Activated T-cell treated with anti-CD3 and anti-CD28 coated beads, Interleukin-2, amount 50 U/mL, for 72 hours (primary cell): ENCODE data around the gene SCUBE2. TPM values are rescaled to one million over a fixed set of nuclear protein-coding genes. Genes with fewer than 3 reads are reported as not detected.

ENCODE experiments used
- ATAC-seq, 2 donors: fragments of 150-1000 bp; cut with Tn5 transposase; replicated peaks in 1 of 2; 2 replicates each; pipeline ENCODE4 v1.10.0; 2021; ENCODE audit warnings: moderate library complexity in 2 of 2, mild to moderate bottlenecking in 1 of 2
- DNase-seq, 2 donors: peaks; one replicate each; pipeline ENCODE4 v3.0.0; 2021 to 2022; ENCODE audit warnings: mixed read lengths in 1 of 2
- H3K27ac Mint-ChIP-seq: one replicate; pipeline ENCODE4 v1.8.0; 2022; ENCODE audit warnings: mild to moderate bottlenecking, moderate library complexity, mixed read lengths
- H3K27me3 Mint-ChIP-seq: one replicate; pipeline ENCODE4 v1.8.0; 2022; ENCODE audit warnings: low read depth, mixed read lengths
- H3K36me3 Mint-ChIP-seq, 2 donors: one replicate each; pipeline ENCODE4 v1.8.0; 2022; ENCODE audit warnings: mixed read lengths in 2 of 2, mild to moderate bottlenecking in 1 of 2; ENCODE audit not compliant: insufficient read depth in 2 of 2
- H3K4me1 Mint-ChIP-seq: one replicate; pipeline ENCODE4 v1.8.0; 2022; ENCODE audit warnings: low read depth, mixed read lengths
- H3K4me3 Mint-ChIP-seq, 2 donors: one replicate each; pipeline ENCODE4 v1.8.0; 2022; ENCODE audit warnings: mild to moderate bottlenecking in 2 of 2, mixed read lengths in 2 of 2, moderate library complexity in 2 of 2
- H3K9me3 Mint-ChIP-seq, 2 donors: one replicate each; pipeline ENCODE4 v1.8.0; 2022; ENCODE audit warnings: mixed read lengths in 2 of 2
- total RNA-seq, 2 donors: library from RNA; stranded (reverse); gene quantifications; one replicate each; pipeline ENCODE4 v1.2.3, GENCODE V29; 2022

SCUBE2 gene
- total RNA-seq, 2 donors from 2014 or later: 0.37 TPM; not detected in 1

GRCh38 chr11:9039198-9039597 lies 52.2 kb downstream of the SCUBE2 start:
- Mint-ChIP-seq H3K36me3 (no peaks in the 10 kb centered on the region), H3K27ac (no peak overlapping the region), H3K27me3 (peaks cover 24% of the 10 kb centered on the region), H3K4me3 (no peak overlapping the region), H3K4me1 (peaks cover 6% of the 10 kb centered on the region), H3K9me3 (no peaks in the 10 kb centered on the region)
- no peak for ATAC-seq
- DNase-seq: no peak

DNA sequence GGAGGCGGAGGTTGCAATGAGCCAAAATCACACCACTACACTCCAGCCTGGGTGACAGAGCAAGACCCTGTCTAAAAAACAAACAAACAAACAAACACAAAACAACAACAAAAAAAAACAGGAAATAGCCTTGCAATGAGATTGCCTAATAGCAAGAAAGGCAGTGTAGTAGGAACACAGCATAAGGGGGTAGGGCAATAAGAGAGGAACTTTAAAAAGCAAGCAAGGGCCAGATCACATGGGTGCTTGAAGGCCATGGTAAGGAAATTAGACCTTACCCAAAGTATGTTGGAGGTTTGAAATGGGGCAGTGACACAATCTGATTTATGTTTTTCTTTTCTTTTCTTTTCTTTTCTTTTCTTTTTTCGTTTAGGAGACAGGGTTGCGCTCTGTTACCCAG lies 52.9 kb downstream of the SCUBE2 start:
- Mint-ChIP-seq H3K36me3 (no peaks in the 10 kb centered on the region), H3K4me1 (peaks cover 6% of the 10 kb centered on the region), H3K4me3 (no peak overlapping the region), H3K27ac (no peak overlapping the region), H3K27me3 (peaks cover 24% of the 10 kb centered on the region), H3K9me3 (no peaks in the 10 kb centered on the region)
- ATAC-seq (no peak), DNase-seq (no peak)

DNA sequence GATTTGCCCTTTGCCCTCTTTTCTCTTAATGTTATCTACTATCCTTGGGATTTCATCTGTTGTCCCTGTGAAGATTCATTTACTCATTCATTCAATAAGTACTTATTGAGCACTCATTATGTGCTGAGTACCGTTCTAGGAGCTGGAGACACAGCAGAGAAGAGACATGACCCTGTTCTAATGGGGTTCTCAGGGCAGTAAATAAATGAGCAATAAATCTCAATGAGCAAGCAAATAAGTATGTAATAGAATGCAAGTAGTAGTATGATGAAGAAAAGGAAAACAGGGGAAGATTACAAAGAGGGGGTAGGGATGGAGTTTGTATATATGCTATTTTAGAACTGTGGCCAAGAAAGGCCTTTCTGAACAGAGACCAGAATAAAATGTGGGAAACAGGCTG lies 53.4 kb downstream of the SCUBE2 start:
- H3K27ac Mint-ChIP-seq: no peak overlapping the region
- ATAC-seq (no peak), DNase-seq (no peak)
- H3K4me3 Mint-ChIP-seq: no peak overlapping the region
- H3K4me1 Mint-ChIP-seq: peaks cover 6% of the 10 kb centered on the region
- no peaks in the 10 kb centered on the region for H3K36me3 Mint-ChIP-seq
- H3K9me3 Mint-ChIP-seq: no peaks in the 10 kb centered on the region
- peaks cover 25% of the 10 kb centered on the region for H3K27me3 Mint-ChIP-seq

DNA sequence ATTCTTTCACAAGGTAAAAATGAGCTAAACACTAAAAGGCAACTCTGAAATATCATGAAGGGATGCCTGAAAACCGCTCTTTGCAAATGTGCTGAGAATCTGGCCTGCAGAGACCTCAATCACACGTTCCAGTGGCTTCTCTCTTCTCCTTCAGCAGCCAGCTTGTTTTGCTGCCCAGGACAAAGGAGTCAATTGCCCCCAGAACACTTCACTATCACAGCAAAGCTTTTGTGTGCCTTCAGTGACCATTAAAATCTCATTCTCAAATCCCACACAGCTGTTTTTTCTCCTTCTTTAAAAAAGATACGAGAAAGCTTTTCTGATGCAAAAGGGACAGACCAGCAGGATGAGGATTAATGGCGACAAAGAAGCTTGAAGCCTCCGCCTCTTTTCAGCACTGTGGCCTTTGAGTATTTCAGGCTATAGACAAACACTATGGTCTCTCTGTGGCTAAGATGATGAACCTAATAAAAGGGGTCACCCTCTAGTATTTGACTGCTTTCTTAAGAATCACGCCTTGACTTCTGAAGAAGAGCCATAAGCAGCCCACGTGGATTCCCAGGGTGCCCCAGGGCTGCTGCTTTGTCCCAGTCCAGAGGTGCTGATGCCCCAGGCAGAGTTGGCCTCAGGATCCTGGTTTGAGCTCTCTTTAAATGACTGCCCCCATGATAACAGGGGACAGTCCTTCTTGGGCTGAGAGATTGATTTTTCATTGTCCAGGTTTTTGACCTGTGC lies 54.2 kb downstream of the SCUBE2 start:
- ATAC-seq (no peak), DNase-seq (no peak)
- H3K36me3 Mint-ChIP-seq: no peaks in the 10 kb centered on the region
- H3K27ac Mint-ChIP-seq: no peak overlapping the region
- peaks cover 6% of the 10 kb centered on the region for H3K4me1 Mint-ChIP-seq
- H3K9me3 Mint-ChIP-seq: no peaks in the 10 kb centered on the region
- peaks cover 29% of the 10 kb centered on the region for H3K27me3 Mint-ChIP-seq
- no peak overlapping the region for H3K4me3 Mint-ChIP-seq

- Mint-ChIP-seq H3K27ac (no peak overlapping the region), H3K4me1 (no peaks in the 10 kb centered on the region), H3K36me3 (no peaks in the 10 kb centered on the region), H3K4me3 (no peak overlapping the region), H3K9me3 (no peaks in the 10 kb centered on the region), H3K27me3 (peaks cover 14% of the 10 kb centered on the region)
- no peak for ATAC-seq
- DNase-seq: no peak
Measured at GRCh38 chr11:9030601-9031000, 60.8 kb downstream of the SCUBE2 start.

DNA sequence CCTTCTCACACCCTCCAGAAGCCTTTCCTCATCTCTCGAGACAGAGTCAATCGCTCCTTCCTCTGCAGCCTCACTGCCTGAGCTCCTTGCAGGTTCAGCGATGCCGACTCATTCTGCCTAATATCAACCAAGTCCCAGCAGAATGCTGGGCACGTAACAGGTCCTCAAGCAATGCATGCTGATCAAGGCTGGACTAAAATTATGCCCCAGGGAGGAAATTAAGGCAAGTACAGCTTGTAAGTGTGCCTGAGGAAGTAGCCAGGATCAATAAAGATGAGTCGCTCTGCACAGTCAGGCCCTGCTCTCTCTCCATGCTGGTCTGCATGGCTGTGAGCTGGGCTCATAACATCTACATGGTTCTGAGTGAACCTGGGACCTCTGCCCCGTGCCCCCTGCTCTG lies 62.0 kb downstream of the SCUBE2 start:
- H3K4me1 Mint-ChIP-seq: no peaks in the 10 kb centered on the region

DNA sequence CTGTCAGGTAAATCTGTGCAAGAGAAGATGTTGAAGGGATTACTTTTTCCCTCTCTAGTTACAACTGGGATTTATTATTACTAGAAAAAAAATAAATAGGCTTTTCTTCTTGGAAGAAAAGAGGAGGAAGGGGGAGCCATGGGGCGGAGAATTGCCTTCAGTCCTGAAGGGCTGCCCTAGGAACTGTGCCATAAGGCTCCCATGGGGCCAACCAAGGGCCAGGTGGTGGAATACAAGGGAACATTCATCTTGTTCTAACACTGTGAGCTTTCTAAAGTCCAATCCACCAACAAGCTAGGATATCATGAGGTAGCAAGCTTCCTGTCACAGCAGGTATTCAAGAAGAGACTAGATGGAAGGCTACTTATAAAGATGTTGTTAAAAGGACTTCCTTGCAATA lies 62.8 kb downstream of the SCUBE2 start:
- H3K27me3 Mint-ChIP-seq: peaks cover 14% of the 10 kb centered on the region
- no peaks in the 10 kb centered on the region for H3K36me3 Mint-ChIP-seq
- ATAC-seq: no peak
- H3K27ac Mint-ChIP-seq: no peak overlapping the region
- no peak for DNase-seq
- H3K4me3 Mint-ChIP-seq: no peak overlapping the region
- H3K9me3 Mint-ChIP-seq: no peaks in the 10 kb centered on the region
- H3K4me1 Mint-ChIP-seq: no peaks in the 10 kb centered on the region

More for the DNA sequence above, 62.0 kb downstream of the SCUBE2 start:
- Mint-ChIP-seq H3K4me3 (no peak overlapping the region), H3K27me3 (peaks cover 14% of the 10 kb centered on the region), H3K36me3 (no peaks in the 10 kb centered on the region), H3K27ac (no peak overlapping the region), H3K9me3 (no peaks in the 10 kb centered on the region)
- ATAC-seq (no peak), DNase-seq (no peak)

DNA sequence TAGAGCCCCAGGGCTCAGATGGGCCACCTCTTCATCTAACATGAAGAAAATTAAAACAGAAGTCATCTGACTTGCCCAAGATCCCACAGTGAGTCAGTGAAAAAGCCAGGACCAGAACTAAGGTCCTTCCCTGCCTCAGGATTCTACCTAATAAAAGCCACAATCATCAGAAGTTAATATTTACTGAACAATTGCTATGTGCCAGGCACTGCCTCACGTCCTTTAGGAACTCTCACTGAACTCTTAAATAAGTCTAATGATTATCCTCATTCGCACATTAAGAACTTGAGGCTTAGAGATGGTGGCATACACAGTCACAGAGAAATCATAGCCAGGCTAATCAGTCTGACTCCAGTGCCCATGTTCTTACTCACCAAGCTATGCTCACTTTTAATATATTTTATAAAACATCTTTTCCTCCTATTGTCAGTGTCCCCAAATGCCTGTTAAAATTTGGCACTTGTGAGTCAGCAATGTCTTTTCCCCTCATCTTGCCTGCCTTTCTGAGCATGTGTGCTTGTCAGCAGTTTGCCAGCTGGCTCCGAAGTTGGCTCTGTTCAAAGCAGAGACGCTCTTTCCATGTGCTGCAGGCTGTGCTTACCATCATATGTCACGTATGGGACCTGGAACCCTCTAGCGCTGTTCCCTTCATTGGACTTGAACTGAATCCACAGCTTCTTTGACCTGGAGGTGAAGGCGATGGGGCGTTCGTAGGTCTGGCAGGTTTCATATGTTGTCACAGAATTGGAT lies 66.1 kb downstream of the SCUBE2 start:
- Mint-ChIP-seq H3K9me3 (no peaks in the 10 kb centered on the region), H3K4me3 (no peak overlapping the region), H3K27me3 (peaks cover 23% of the 10 kb centered on the region), H3K36me3 (no peaks in the 10 kb centered on the region), H3K27ac (no peak overlapping the region), H3K4me1 (no peaks in the 10 kb centered on the region)
- no peak for DNase-seq
- ATAC-seq: no peak

DNA sequence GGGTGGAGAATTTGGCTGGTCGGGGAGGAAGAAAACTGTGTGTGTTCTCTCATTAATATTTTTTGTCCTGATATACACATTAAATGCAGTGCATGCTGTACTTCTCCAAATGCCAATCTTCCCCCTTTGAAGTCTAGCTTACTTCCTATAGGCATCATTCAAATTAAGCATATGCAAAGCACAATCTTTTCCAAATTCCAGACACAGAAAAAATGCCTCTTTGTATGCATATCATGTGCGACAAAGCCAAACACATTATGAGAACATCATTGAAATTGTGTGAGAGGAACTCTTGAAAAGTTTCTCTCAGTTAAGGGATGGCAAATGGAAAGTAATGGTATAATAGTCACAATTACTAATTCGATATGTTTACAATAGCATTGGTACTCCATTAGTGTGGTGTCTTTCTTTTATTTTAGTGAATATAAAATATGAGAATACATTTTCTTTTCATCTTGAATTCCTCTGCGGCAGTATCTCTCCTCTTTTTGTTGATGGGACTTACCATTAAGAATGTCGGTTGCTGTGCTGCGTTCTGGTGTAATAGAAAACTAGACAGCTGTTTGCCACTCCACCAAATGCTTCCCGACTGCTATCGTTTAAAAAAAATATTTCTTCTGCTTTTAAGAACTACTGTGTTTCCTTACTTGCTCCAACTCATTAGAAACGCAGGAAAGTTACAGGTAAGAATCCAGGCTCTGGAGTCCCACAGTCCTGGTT lies 68.3 kb downstream of the SCUBE2 start:
- Mint-ChIP-seq H3K9me3 (no peaks in the 10 kb centered on the region), H3K36me3 (no peaks in the 10 kb centered on the region), H3K27me3 (peaks cover 19% of the 10 kb centered on the region), H3K4me3 (no peak overlapping the region), H3K27ac (no peak overlapping the region), H3K4me1 (no peaks in the 10 kb centered on the region)
- DNase-seq (no peak), ATAC-seq (no peak)

DNA sequence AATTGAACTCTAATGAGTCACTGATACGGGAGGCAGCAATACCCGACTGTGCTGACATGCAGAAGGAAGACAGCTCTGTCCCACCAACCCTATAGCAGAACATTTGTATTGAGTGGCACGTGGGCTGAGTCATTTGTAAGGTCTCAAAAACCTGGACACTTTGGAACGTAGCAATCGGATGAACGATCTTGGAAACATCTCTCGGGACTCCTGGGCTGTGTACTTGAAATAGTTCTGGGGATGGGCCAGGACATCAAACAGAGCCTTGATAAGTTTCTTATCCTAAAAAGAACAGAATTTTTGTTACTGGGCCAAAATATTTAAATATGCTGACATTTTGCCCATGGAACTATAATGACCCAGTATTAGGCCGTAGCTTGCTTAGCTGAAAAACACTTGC lies 70.5 kb downstream of the SCUBE2 start:
- ATAC-seq: no peak
- Mint-ChIP-seq H3K9me3 (no peaks in the 10 kb centered on the region), H3K4me3 (no peak overlapping the region), H3K27ac (no peak overlapping the region), H3K27me3 (peaks cover 20% of the 10 kb centered on the region), H3K36me3 (no peaks in the 10 kb centered on the region), H3K4me1 (peaks cover 17% of the 10 kb centered on the region)
- no peak for DNase-seq

DNA sequence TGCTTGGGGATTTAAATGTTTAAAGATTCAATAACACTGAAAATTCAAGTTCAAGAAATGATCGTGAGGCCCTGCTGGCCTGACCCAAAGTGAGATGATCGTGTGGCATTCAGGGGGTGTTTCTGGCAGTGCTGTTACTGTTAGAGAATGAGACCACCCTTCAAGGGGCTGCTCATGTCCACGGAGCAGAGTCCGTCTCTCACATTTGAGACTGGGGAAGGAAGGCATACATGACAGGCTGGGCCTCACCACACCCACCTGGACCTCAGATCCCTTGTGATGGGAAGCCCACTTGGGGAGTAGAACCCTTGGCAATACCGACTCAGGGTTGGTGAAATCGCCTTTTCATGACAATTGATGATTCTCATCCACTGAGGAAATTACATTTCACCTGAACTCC lies 71.5 kb downstream of the SCUBE2 start:
- no peaks in the 10 kb centered on the region for H3K9me3 Mint-ChIP-seq
- no peak for DNase-seq
- H3K27me3 Mint-ChIP-seq: peaks cover 20% of the 10 kb centered on the region
- no peaks in the 10 kb centered on the region for H3K36me3 Mint-ChIP-seq
- no peak overlapping the region for H3K27ac Mint-ChIP-seq
- no peak overlapping the region for H3K4me3 Mint-ChIP-seq
- H3K4me1 Mint-ChIP-seq: peaks cover 19% of the 10 kb centered on the region
- no peak for ATAC-seq

- ATAC-seq: no peak
Measured at GRCh38 chr11:9017773-9018172, 73.6 kb downstream of the SCUBE2 start.

DNA sequence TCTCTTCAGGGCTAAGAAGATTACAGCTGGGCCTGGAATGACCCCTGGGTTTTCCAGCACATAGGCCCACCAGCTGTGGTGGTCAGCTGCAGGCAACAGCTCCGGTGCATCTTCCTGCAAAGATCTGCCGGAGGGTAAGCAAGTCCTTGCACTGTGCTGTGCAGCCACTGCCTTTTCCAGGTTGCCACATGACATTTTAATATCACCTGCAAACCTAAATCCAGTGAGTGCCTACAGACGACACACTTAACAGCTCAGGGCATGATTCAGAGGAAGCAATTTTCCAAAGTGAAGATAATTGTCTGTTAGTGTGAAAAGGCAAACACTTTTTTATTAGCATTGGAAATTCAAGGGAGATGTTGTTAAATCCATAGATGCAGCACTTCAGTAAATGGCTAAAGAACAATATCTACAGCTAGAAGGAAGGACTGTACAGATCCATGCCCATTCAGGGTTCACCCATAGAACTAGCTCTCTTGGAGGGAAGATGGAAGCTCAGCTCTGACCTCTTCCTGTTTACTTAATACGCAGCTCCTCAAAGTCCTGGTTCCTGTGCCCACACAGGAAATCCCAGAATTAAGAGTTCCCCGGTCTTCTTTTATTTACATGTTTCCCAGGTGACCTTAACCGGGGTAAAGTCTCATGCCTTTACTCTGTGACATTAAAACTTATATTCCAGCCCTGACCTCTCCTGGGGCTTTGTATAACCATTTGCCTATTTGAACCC lies 74.3 kb downstream of the SCUBE2 start:
- Mint-ChIP-seq H3K4me3 (no peak overlapping the region), H3K9me3 (no peaks in the 10 kb centered on the region), H3K4me1 (peaks cover 19% of the 10 kb centered on the region), H3K27me3 (peaks cover 19% of the 10 kb centered on the region), H3K36me3 (no peaks in the 10 kb centered on the region), H3K27ac (no peak overlapping the region)
- DNase-seq (no peak), ATAC-seq (no peak)

More at GRCh38 chr11:9017773-9018172, 73.6 kb downstream of the SCUBE2 start:
- no peak overlapping the region for H3K27ac Mint-ChIP-seq
- peaks cover 19% of the 10 kb centered on the region for H3K4me1 Mint-ChIP-seq
- no peak overlapping the region for H3K4me3 Mint-ChIP-seq
- H3K27me3 Mint-ChIP-seq: peaks cover 25% of the 10 kb centered on the region
- no peaks in the 10 kb centered on the region for H3K9me3 Mint-ChIP-seq
- DNase-seq: no peak
- H3K36me3 Mint-ChIP-seq: no peaks in the 10 kb centered on the region
